Measurements from ENCODE around the gene CPXM2. TPM values are rescaled to one million over a fixed set of nuclear protein-coding genes. Genes with fewer than 3 reads are reported as not detected.

The CPXM2 gene
- total RNA-seq, 1 donor from 2014 or later = 15.0 TPM

GRCh38 chr10:123831259-123831658, 60.3 kb downstream of the CPXM2 start:
- peaks cover under 1% of the 10 kb centered on the region for H3K36me3 Mint-ChIP-seq
- no peaks in the 10 kb centered on the region for H3K4me1 Mint-ChIP-seq (ENCODE audit: unreplicated experiment)
- no peak for TF ChIP-seq CTCF (conservative IDR thresholded peaks at IDR 0.05)
- H3K4me3 Mint-ChIP-seq = no peak overlapping the region
- no peak for DNase-seq (ENCODE audit: extremely low spot score, unreplicated experiment)
- no peak overlapping the region for H3K27ac Mint-ChIP-seq
- H3K9me3 Mint-ChIP-seq = no peaks in the 10 kb centered on the region
- H3K27me3 Mint-ChIP-seq = peaks cover 4% of the 10 kb centered on the region

- no peak overlapping the region for H3K4me3 Mint-ChIP-seq
- H3K27me3 Mint-ChIP-seq = peaks cover 4% of the 10 kb centered on the region
- no peaks in the 10 kb centered on the region for H3K4me1 Mint-ChIP-seq (ENCODE audit: unreplicated experiment)
- H3K27ac Mint-ChIP-seq = no peak overlapping the region
- no peak for DNase-seq (ENCODE audit: extremely low spot score, unreplicated experiment)
- no peak for TF ChIP-seq CTCF (conservative IDR thresholded peaks at IDR 0.05)
- H3K9me3 Mint-ChIP-seq = peaks cover 6% of the 10 kb centered on the region
- H3K36me3 Mint-ChIP-seq = no peaks in the 10 kb centered on the region
These were observed 70.5 kb downstream of the CPXM2 start for GRCh38 chr10:123821136-123821535.

GRCh38 chr10:123809632-123810031, 82.0 kb downstream of the CPXM2 start:
- no peak overlapping the region for H3K4me3 Mint-ChIP-seq
- H3K9me3 Mint-ChIP-seq = no peaks in the 10 kb centered on the region
- no peak overlapping the region for H3K27ac Mint-ChIP-seq
- no peaks in the 10 kb centered on the region for H3K36me3 Mint-ChIP-seq
- H3K4me1 Mint-ChIP-seq (ENCODE audit: unreplicated experiment) = no peaks in the 10 kb centered on the region
- no peak for TF ChIP-seq CTCF (conservative IDR thresholded peaks at IDR 0.05)
- H3K27me3 Mint-ChIP-seq = peaks cover 3% of the 10 kb centered on the region
- DNase-seq (ENCODE audit: extremely low spot score, unreplicated experiment) = no peak

GRCh38 chr10:123808906-123809305, 82.7 kb downstream of the CPXM2 start:
- Mint-ChIP-seq H3K9me3 (no peaks in the 10 kb centered on the region), H3K27ac (peak overlapping the region; percentile 71), H3K27me3 (peaks cover 3% of the 10 kb centered on the region), H3K4me3 (no peak overlapping the region), H3K36me3 (no peaks in the 10 kb centered on the region), H3K4me1 (ENCODE audit: unreplicated experiment) (no peaks in the 10 kb centered on the region)
- no peak for DNase-seq (ENCODE audit: extremely low spot score, unreplicated experiment)
- TF ChIP-seq CTCF (conservative IDR thresholded peaks at IDR 0.05) = no peak

GRCh38 chr10:123808286-123808685, 83.3 kb downstream of the CPXM2 start:
- no peak for TF ChIP-seq CTCF (conservative IDR thresholded peaks at IDR 0.05)
- no peak for DNase-seq (ENCODE audit: extremely low spot score, unreplicated experiment)
- no peaks in the 10 kb centered on the region for H3K9me3 Mint-ChIP-seq
- H3K4me1 Mint-ChIP-seq (ENCODE audit: unreplicated experiment) = no peaks in the 10 kb centered on the region
- H3K4me3 Mint-ChIP-seq = no peak overlapping the region
- H3K36me3 Mint-ChIP-seq = no peaks in the 10 kb centered on the region
- peaks cover 3% of the 10 kb centered on the region for H3K27me3 Mint-ChIP-seq
- peak overlapping the region; percentile 74 for H3K27ac Mint-ChIP-seq

GRCh38 chr10:123807444-123808035, 84.1 kb downstream of the CPXM2 start:
- Mint-ChIP-seq H3K27ac (peak overlapping the region; percentile 74), H3K4me3 (peak overlapping the region; percentile 12), H3K27me3 (peaks cover 3% of the 10 kb centered on the region), H3K4me1 (ENCODE audit: unreplicated experiment) (no peaks in the 10 kb centered on the region), H3K9me3 (no peaks in the 10 kb centered on the region), H3K36me3 (no peaks in the 10 kb centered on the region)
- no peak for TF ChIP-seq CTCF (conservative IDR thresholded peaks at IDR 0.05)
- no peak for DNase-seq (ENCODE audit: extremely low spot score, unreplicated experiment)
